GM10248 (cell line): Measurements from ENCODE around the gene ASMTL.
"Not testable (repeated sequence)": the region's sequence is repeated elsewhere in the genome, so short reads cannot be mapped to it uniquely, and the experiment has no call there.

ENCODE experiments used
- CTCF ChIA-PET: fragments of 300-600 bp; sonication (Branson Sonifier 250); formaldehyde crosslinking; extraction: SDS; loops from one replicate; lab custom pipeline; 2021; ENCODE audit warnings: antibody characterized with exemption; lab: Yijun Ruan, JAX
- POLR2A ChIA-PET: fragments of 350-650 bp; sonication (Branson Sonifier 250); formaldehyde crosslinking; extraction: SDS; loops from one replicate; lab custom pipeline; 2020; ENCODE audit warnings: antibody characterized with exemption; lab: Yijun Ruan, JAX
- DNase-seq: peaks from one replicate; pipeline ENCODE4 v3.0.0; 2012; ENCODE audit errors: extremely low spot score
- TF ChIP-seq, protein P1 (sequence below): IDR thresholded peaks from 2 replicates; pipeline ENCODE4 v1.5.1; 2012; ENCODE audit warnings: mild to moderate bottlenecking, low read depth; ENCODE audit errors: extremely low read depth, missing control alignments, control extremely low read depth

ASMTL gene

DNA sequence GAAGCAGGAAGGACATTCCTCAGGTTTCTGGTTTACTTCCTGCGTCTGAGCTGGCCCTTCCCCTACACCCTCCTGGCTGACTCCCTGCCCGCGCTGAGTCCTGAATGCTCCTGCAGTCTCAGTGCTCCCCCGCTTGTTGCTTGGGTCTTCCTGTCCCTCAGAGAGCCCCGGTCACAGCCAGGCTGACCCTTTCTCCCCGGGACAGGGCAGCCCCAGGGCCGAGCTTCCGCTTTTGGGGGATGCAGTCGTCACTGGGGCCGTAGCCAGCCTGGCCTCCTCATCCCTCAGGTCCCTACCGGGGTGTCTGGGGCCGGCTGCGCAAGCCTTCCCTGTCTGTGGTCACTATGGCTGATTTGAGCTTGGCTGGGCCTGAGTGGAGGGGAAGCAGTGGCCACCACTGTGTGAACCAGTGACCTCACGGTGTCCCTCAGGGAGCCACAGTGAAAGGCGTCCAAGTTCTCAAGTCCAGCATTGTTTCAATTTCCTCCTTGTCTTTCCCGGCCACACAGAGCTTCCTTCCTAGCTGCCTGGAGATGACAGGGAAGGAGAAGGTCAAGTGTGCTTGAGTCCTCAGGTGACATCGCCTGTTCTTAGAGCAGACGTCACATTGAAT is 34.1 kb upstream of the ASMTL start:
- TF ChIP-seq, protein P1, sequence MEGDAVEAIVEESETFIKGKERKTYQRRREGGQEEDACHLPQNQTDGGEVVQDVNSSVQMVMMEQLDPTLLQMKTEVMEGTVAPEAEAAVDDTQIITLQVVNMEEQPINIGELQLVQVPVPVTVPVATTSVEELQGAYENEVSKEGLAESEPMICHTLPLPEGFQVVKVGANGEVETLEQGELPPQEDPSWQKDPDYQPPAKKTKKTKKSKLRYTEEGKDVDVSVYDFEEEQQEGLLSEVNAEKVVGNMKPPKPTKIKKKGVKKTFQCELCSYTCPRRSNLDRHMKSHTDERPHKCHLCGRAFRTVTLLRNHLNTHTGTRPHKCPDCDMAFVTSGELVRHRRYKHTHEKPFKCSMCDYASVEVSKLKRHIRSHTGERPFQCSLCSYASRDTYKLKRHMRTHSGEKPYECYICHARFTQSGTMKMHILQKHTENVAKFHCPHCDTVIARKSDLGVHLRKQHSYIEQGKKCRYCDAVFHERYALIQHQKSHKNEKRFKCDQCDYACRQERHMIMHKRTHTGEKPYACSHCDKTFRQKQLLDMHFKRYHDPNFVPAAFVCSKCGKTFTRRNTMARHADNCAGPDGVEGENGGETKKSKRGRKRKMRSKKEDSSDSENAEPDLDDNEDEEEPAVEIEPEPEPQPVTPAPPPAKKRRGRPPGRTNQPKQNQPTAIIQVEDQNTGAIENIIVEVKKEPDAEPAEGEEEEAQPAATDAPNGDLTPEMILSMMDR, result no peak
- CTCF ChIA-PET, result no interaction called here
- POLR2A ChIA-PET, result no interaction called here
- DNase-seq, result no peak

DNA sequence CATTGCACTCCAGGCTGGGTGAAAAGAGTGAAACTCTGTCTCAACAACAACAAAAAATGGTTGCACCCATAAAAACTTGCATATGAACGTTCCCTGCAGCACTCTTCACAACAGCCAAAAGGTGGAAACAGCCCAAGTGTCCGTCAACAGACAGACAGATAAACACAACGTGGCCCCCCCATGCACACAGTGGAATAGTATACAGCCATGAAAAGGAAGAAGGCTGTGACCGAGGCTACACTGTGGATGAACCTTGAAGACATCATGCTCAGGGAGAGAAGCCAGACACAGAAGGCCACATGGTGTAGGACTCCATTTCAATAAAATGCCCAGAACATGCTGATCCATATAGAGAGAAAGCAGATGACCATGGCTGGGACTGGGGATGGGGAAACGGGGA is 33.5 kb upstream of the ASMTL start:
- POLR2A ChIA-PET, result no interaction called here
- CTCF ChIA-PET, result no interaction called here
- TF ChIP-seq, protein P1, result no peak
- no peak for DNase-seq

DNA sequence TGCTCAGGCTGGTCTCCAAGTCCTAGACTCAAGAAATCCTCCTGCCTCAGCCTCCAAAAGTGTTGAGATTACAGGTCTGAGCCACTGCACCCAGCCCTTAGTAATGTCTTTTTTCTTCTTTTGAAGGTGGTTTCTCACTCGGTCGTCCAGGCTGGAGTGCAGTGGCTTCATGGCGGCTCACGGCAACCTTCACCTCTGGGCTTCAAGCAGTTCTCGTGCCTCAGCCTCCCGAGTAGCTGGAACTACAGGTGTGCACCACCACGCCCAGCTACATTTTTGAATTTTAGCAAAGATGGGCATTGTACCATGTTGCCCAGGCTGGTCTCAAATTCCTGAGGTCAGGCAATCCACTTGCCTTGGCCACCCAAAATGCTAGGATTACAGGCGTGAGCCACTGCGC is 32.3 kb upstream of the ASMTL start:
- POLR2A ChIA-PET, result no interaction called here
- DNase-seq, result no peak
- CTCF ChIA-PET, result no interaction called here
- TF ChIP-seq, protein P1, result no peak

DNA sequence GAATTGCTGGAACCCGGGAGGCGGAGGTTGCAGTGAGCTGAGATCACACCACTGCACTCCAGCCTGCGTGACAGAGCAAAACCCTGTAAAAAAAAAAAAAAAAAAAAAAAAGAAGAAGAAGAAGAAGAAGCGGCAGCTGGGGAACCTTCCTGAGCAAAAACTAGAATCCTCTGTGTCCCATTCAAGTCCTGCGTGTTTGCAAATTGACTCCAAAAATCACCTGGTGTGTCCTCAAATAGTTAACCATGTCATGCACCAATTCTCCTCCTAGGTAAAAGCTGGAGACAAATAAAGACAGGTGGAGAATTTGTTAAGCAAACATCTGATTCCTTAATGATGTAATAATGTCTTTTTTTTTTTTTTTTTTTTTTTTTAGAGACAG is 31.9 kb upstream of the ASMTL start:
- POLR2A ChIA-PET, result no interaction called here

DNA sequence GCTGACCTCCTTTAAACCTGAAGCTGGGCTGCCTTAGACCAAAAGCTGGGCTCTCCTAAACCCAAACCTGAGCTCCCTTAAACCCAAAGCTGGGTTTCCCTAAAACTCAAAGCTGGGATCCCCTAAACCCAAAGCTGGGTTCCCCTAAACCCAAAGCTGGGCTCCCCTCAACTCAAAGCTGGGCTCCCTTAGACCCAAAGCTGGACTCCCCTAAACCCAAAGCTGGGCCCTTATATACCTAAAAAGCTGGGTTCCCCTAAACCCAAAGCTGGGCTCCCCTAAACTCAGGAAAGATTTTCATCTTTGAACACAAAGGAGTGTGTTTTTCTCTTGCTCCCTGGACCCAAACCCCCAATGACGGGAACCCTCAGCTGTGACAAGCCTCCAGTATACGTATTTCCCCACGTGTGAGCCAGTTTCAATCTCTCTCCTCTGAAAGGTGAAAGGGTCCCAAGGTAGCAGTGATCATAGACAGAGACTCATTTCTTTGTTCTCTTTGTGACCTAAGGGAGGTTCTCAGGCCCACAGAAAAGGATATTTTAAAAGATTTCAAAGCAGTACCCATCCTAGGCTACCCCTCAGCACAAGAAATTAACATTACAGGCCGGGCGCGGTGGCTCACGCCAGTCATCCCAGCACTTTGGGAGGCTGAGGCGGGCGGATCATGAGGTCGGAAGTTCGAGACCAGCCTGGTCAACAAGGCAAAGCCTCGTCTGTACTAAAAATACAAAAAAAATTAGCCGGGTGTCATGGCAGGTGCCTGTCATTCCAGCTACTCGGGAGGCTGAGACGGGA is 31.3 kb upstream of the ASMTL start:
- ChIA-PET CTCF (no interaction called here), POLR2A (no interaction called here)
- TF ChIP-seq, protein P1, result no peak

More for the DNA sequence above, 31.9 kb upstream of the ASMTL start:
- no peak for DNase-seq
- CTCF ChIA-PET, result no interaction called here
- TF ChIP-seq, protein P1, result no peak

DNA sequence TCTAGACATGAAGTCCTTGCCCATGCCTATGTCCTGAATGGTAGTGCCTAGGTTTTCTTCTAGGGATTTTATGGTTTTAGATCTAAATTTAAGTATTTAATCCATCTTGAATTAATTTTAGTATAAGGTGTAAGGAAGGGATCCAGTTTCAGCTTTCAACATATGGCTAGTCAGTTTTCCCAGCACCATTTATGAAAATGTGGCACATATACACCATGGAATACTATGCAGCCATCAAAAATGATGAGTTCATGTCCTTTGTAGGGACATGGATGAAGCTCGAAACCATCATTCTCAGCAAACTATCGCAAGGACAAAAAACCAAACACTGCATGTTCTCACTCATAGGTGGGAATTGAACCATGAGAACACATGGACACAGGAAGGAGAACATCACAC is 29.8 kb upstream of the ASMTL start:
- DNase-seq, CTCF ChIA-PET, POLR2A ChIA-PET: not testable (repeated sequence)

More for the DNA sequence above, 31.3 kb upstream of the ASMTL start:
- peak; percentile 77 for DNase-seq
